Keratinocyte (primary cell): ENCODE results near the gene OR51E2. TPM values are rescaled to one million over a fixed set of nuclear protein-coding genes. Genes with fewer than 3 reads are reported as not detected.

Source experiments
- DNase-seq: peaks from one replicate; pipeline ENCODE4 v3.0.0-alpha.2; 2011; ENCODE audit warnings: low read depth, missing footprints, low spot score
- FAIRE-seq: peaks from 2 replicates; lab custom pipeline; 2011; peaks lifted over from hg19 to GRCh38; lab: Jason Lieb, UNC
- H2AFZ ChIP-seq: 2 replicates; pipeline ENCODE4 v1.6.0; 2012; ENCODE audit warnings: low read length, control low read depth, inconsistent platforms; ENCODE audit not compliant: control insufficient read depth
- H3K27ac ChIP-seq: 2 replicates; pipeline ENCODE4 v1.5.1; 2011; ENCODE audit warnings: low read length; ENCODE audit not compliant: control insufficient read depth, insufficient read depth
- H3K27me3 ChIP-seq: 3 replicates; pipeline ENCODE4 v1.6.0; 2011; ENCODE audit warnings: low read length; ENCODE audit not compliant: control insufficient read depth, insufficient read depth; ENCODE audit errors: extremely low read depth
- H3K36me3 ChIP-seq, 2 experiments: 2 replicates in 1 of 2; 3 replicates in 1 of 2; pipeline ENCODE4 v1.5.1; 2011; ENCODE audit warnings: low read length in 2 of 2, mild to moderate bottlenecking in 1 of 2; ENCODE audit not compliant: control insufficient read depth in 2 of 2, insufficient read depth in 2 of 2; ENCODE audit errors: extremely low read depth in 1 of 2
- H3K4me1 ChIP-seq: 3 replicates; pipeline ENCODE4 v1.5.1; 2011; ENCODE audit warnings: low read length; ENCODE audit not compliant: control insufficient read depth, insufficient read depth; ENCODE audit errors: extremely low read depth
- H3K4me2 ChIP-seq: 3 replicates; pipeline ENCODE4 v1.6.0; 2011; ENCODE audit warnings: low read depth, low read length; ENCODE audit not compliant: control insufficient read depth, insufficient read depth; ENCODE audit errors: extremely low read depth
- H3K4me3 ChIP-seq, 3 experiments: fragments of 200-600 bp in 1 of 3; sonication (generic) in 1 of 3; 2 replicates in 2 of 3; 3 replicates in 1 of 3; pipeline ENCODE4 v1.5.1; 2011 to 2016; ENCODE audit warnings: low read length in 3 of 3, mild to moderate bottlenecking in 3 of 3, control low read depth in 2 of 3, inconsistent platforms in 1 of 3, low read depth in 1 of 3, mixed read lengths in 1 of 3, mixed run types in 1 of 3, moderate library complexity in 1 of 3; ENCODE audit not compliant: control insufficient read depth in 2 of 3, insufficient read depth in 2 of 3; ENCODE audit errors: extremely low read depth in 1 of 3
- H3K79me2 ChIP-seq: 2 replicates; pipeline ENCODE4 v1.6.0; 2012; ENCODE audit warnings: low read length; ENCODE audit not compliant: control insufficient read depth, insufficient read depth
- H3K9ac ChIP-seq: 3 replicates; pipeline ENCODE4 v1.6.0; 2011; ENCODE audit warnings: low read length; ENCODE audit not compliant: control insufficient read depth, insufficient read depth; ENCODE audit errors: extremely low read depth
- H3K9me1 ChIP-seq: 3 replicates; pipeline ENCODE4 v1.6.0; 2011; ENCODE audit warnings: low read length; ENCODE audit not compliant: control insufficient read depth, insufficient read depth; ENCODE audit errors: extremely low read depth
- H3K9me3 ChIP-seq: 2 replicates; pipeline ENCODE4 v1.5.1; 2012; ENCODE audit warnings: low read depth, low read length; ENCODE audit not compliant: control insufficient read depth
- H4K20me1 ChIP-seq: 3 replicates; pipeline ENCODE4 v1.6.0; 2011; ENCODE audit warnings: low read length; ENCODE audit not compliant: control insufficient read depth, insufficient read depth; ENCODE audit errors: extremely low read depth
- CTCF ChIP-seq, 3 experiments: IDR thresholded peaks in 1 of 3; conservative IDR thresholded peaks in 1 of 3; optimal IDR thresholded peaks in 1 of 3; 2 replicates in 2 of 3; 3 replicates in 1 of 3; pipeline versions ENCODE3 to v1.5.1; 2011; ENCODE audit warnings: low read length in 3 of 3, mild to moderate bottlenecking in 3 of 3, moderate library complexity in 2 of 3, control low read depth in 1 of 3, inconsistent platforms in 1 of 3; ENCODE audit not compliant: insufficient read depth in 2 of 3; ENCODE audit errors: extremely low read depth in 1 of 3
- EZH2 ChIP-seq: IDR thresholded peaks from one replicate; pipeline ENCODE4 v1.6.1; 2012; ENCODE audit warnings: inconsistent platforms, mild to moderate bottlenecking, low read length, moderate library complexity
- dilution Hi-C: fragments of 300-500 bp; cut with MboI; formaldehyde crosslinking; loops from one replicate; pipeline ENCODE4 v1.7.0; 2020; ENCODE audit warnings: low sequenced_read_pairs; ENCODE audit not compliant: extremely low pct_ligation_motif_present
- polyA plus RNA-seq, 5 experiments: library from polyadenylated mRNA; depleted of rRNA in 3 of 5; stranded (reverse) in 3 of 5; stranded (forward) in 1 of 5; unstranded in 1 of 5; fragments of >200 nt; gene quantifications; 1 replicate in 1 of 5; 2 replicates in 3 of 5; 3 replicates in 1 of 5; pipeline versions ENCODE4 v1.2.1 to v1.2.3, GENCODE V29; 2011 to 2012; ENCODE audit warnings: missing spikeins in 2 of 5, low read depth in 1 of 5, low replicate concordance in 1 of 5

OR51E2 gene
- polyA plus RNA-seq, 1 donor (not counting 4 experiments of a cell fraction or from before 2014, with no cell fraction given): 0.03 TPM

GRCh38 chr11:4642043-4642442 is 55.6 kb downstream of the OR51E2 start:
- dilution Hi-C loops: no loop called here
- no peak for TF ChIP-seq CTCF (optimal IDR thresholded peaks at IDR 0.05 in 1 of 3, IDR thresholded peaks at IDR 0.05 in 1 of 3, conservative IDR thresholded peaks at IDR 0.05 in 1 of 3; ENCODE audit: extremely low read depth in 1 of 3, insufficient read depth in 2 of 3, low read length in 3 of 3)
- TF ChIP-seq EZH2: no peak
- no peak overlapping the region for H3K4me3 ChIP-seq
- H3K27me3 ChIP-seq: peaks cover 6% of the 10 kb centered on the region
- no peaks in the 10 kb centered on the region for H3K9me1 ChIP-seq
- H2AFZ ChIP-seq: no peak overlapping the region
- FAIRE-seq: no peak
- no peaks in the 10 kb centered on the region for H3K79me2 ChIP-seq
- H3K9me3 ChIP-seq: no peaks in the 10 kb centered on the region
- no peaks in the 10 kb centered on the region for H3K36me3 ChIP-seq
- no peak for DNase-seq
- H4K20me1 ChIP-seq: no peaks in the 10 kb centered on the region
- H3K4me2 ChIP-seq: no peak overlapping the region
- H3K4me1 ChIP-seq: no peaks in the 10 kb centered on the region
- no peak overlapping the region for H3K27ac ChIP-seq
- H3K9ac ChIP-seq: no peak overlapping the region

- DNase-seq: no peak
- Histone ChIP-seq H3K9me3 (no peaks in the 10 kb centered on the region), H3K27me3 (peaks cover 6% of the 10 kb centered on the region), H3K4me1 (no peaks in the 10 kb centered on the region), H3K79me2 (no peaks in the 10 kb centered on the region), H2AFZ (no peak overlapping the region), H3K4me2 (no peak overlapping the region), H3K9ac (no peak overlapping the region), H3K36me3 (no peaks in the 10 kb centered on the region), H3K4me3 (no peak overlapping the region), H3K27ac (no peak overlapping the region), H4K20me1 (no peaks in the 10 kb centered on the region), H3K9me1 (no peaks in the 10 kb centered on the region)
- dilution Hi-C loops: no loop called here
- FAIRE-seq: no peak
- no peak for TF ChIP-seq CTCF (optimal IDR thresholded peaks at IDR 0.05 in 1 of 3, IDR thresholded peaks at IDR 0.05 in 1 of 3, conservative IDR thresholded peaks at IDR 0.05 in 1 of 3; ENCODE audit: extremely low read depth in 1 of 3, insufficient read depth in 2 of 3, low read length in 3 of 3)
Observed at GRCh38 chr11:4641501-4641900, 56.2 kb downstream of the OR51E2 start.
